Measurements from ENCODE around the gene PCDH15.
"Not testable (repeated sequence)": the region's sequence is repeated elsewhere in the genome, so short reads cannot be mapped to it uniquely, and the experiment has no call there.

PCDH15 gene

GRCh38 chr10:54594289-54594688 is 206.7 kb downstream of the PCDH15 start:
- in situ Hi-C loops (cut with HindIII; ENCODE audit: low pct_ligation_motif_present, low pct_unique_long_range_greater_than_20kb, low sequenced_read_pairs) = no loop called here

GRCh38 chr10:54587971-54588370 is 213.1 kb downstream of the PCDH15 start:
- DNase-seq = no peak
- in situ Hi-C loops (cut with HindIII; ENCODE audit: low pct_ligation_motif_present, low pct_unique_long_range_greater_than_20kb, low sequenced_read_pairs) = no loop called here

More at GRCh38 chr10:54594289-54594688, 206.7 kb downstream of the PCDH15 start:
- DNase-seq = no peak

- in situ Hi-C loops (cut with HindIII; ENCODE audit: low pct_ligation_motif_present, low pct_unique_long_range_greater_than_20kb, low sequenced_read_pairs) = no loop called here
- no peak for DNase-seq
These were observed 215.5 kb downstream of the PCDH15 start for GRCh38 chr10:54585572-54585971.

GRCh38 chr10:54577682-54578081 is 223.3 kb downstream of the PCDH15 start:
- in situ Hi-C loops (cut with HindIII; ENCODE audit: low pct_ligation_motif_present, low pct_unique_long_range_greater_than_20kb, low sequenced_read_pairs) = no loop called here
- no peak for DNase-seq

- in situ Hi-C loops (cut with HindIII; ENCODE audit: low pct_ligation_motif_present, low pct_unique_long_range_greater_than_20kb, low sequenced_read_pairs) = no loop called here
- DNase-seq = no peak
These were observed 224.5 kb downstream of the PCDH15 start for GRCh38 chr10:54576541-54576940.

GRCh38 chr10:54559498-54559897 is 241.5 kb downstream of the PCDH15 start:
- DNase-seq = no peak
- in situ Hi-C loops (cut with HindIII; ENCODE audit: low pct_ligation_motif_present, low pct_unique_long_range_greater_than_20kb, low sequenced_read_pairs) = no loop called here

- in situ Hi-C loops (cut with HindIII; ENCODE audit: low pct_ligation_motif_present, low pct_unique_long_range_greater_than_20kb, low sequenced_read_pairs) = no loop called here
- DNase-seq = no peak
These were observed 247.0 kb downstream of the PCDH15 start for GRCh38 chr10:54554028-54554427.

GRCh38 chr10:54550016-54550415 is 251.0 kb downstream of the PCDH15 start:
- in situ Hi-C loops (cut with HindIII; ENCODE audit: low pct_ligation_motif_present, low pct_unique_long_range_greater_than_20kb, low sequenced_read_pairs) = no loop called here
- DNase-seq = no peak

GRCh38 chr10:54531296-54531695 is 269.7 kb downstream of the PCDH15 start:
- DNase-seq = no peak
- in situ Hi-C loops (cut with HindIII; ENCODE audit: low pct_ligation_motif_present, low pct_unique_long_range_greater_than_20kb, low sequenced_read_pairs) = no loop called here

GRCh38 chr10:54530299-54530698 is 270.7 kb downstream of the PCDH15 start:
- in situ Hi-C loops (cut with HindIII; ENCODE audit: low pct_ligation_motif_present, low pct_unique_long_range_greater_than_20kb, low sequenced_read_pairs) = no loop called here
- no peak for DNase-seq

- in situ Hi-C loops (cut with HindIII; ENCODE audit: low pct_ligation_motif_present, low pct_unique_long_range_greater_than_20kb, low sequenced_read_pairs) = no loop called here
- no peak for DNase-seq
These were observed 275.2 kb downstream of the PCDH15 start for GRCh38 chr10:54525816-54526215.

- in situ Hi-C loops (cut with HindIII; ENCODE audit: low pct_ligation_motif_present, low pct_unique_long_range_greater_than_20kb, low sequenced_read_pairs); DNase-seq: not testable (repeated sequence)
These were observed 285.8 kb downstream of the PCDH15 start for GRCh38 chr10:54515244-54515643.

GRCh38 chr10:54503863-54504262 is 297.2 kb downstream of the PCDH15 start:
- no peak for DNase-seq
- in situ Hi-C loops (cut with HindIII; ENCODE audit: low pct_ligation_motif_present, low pct_unique_long_range_greater_than_20kb, low sequenced_read_pairs) = no loop called here

GRCh38 chr10:54501929-54502328 is 299.1 kb downstream of the PCDH15 start:
- DNase-seq = no peak
- in situ Hi-C loops (cut with HindIII; ENCODE audit: low pct_ligation_motif_present, low pct_unique_long_range_greater_than_20kb, low sequenced_read_pairs) = no loop called here

GRCh38 chr10:54496852-54497251 is 304.2 kb downstream of the PCDH15 start:
- in situ Hi-C loops (cut with HindIII; ENCODE audit: low pct_ligation_motif_present, low pct_unique_long_range_greater_than_20kb, low sequenced_read_pairs) = no loop called here

GRCh38 chr10:54487743-54488142 is 313.3 kb downstream of the PCDH15 start:
- in situ Hi-C loops (cut with HindIII; ENCODE audit: low pct_ligation_motif_present, low pct_unique_long_range_greater_than_20kb, low sequenced_read_pairs) = no loop called here
- DNase-seq = no peak

More at GRCh38 chr10:54496852-54497251, 304.2 kb downstream of the PCDH15 start:
- no peak for DNase-seq

GRCh38 chr10:54485971-54486370 is 315.1 kb downstream of the PCDH15 start:
- in situ Hi-C loops (cut with HindIII; ENCODE audit: low pct_ligation_motif_present, low pct_unique_long_range_greater_than_20kb, low sequenced_read_pairs) = no loop called here
- DNase-seq = no peak

- no peak for DNase-seq
- in situ Hi-C loops (cut with HindIII; ENCODE audit: low pct_ligation_motif_present, low pct_unique_long_range_greater_than_20kb, low sequenced_read_pairs) = no loop called here
These were observed 316.8 kb downstream of the PCDH15 start for GRCh38 chr10:54484186-54484585.

- no peak for DNase-seq
- in situ Hi-C loops (cut with HindIII; ENCODE audit: low pct_ligation_motif_present, low pct_unique_long_range_greater_than_20kb, low sequenced_read_pairs) = no loop called here
These were observed 322.4 kb downstream of the PCDH15 start for GRCh38 chr10:54478601-54479000.

GRCh38 chr10:54477738-54478137 is 323.3 kb downstream of the PCDH15 start:
- DNase-seq = no peak
- in situ Hi-C loops (cut with HindIII; ENCODE audit: low pct_ligation_motif_present, low pct_unique_long_range_greater_than_20kb, low sequenced_read_pairs) = no loop called here

GRCh38 chr10:54470324-54470631 is 330.8 kb downstream of the PCDH15 start:
- no peak for DNase-seq
- in situ Hi-C loops (cut with HindIII; ENCODE audit: low pct_ligation_motif_present, low pct_unique_long_range_greater_than_20kb, low sequenced_read_pairs) = no loop called here
